GM12878 (cell line): ENCODE data around the gene HTRA3. TPM values are rescaled to one million over a fixed set of nuclear protein-coding genes. Genes with fewer than 3 reads are reported as not detected.

ENCODE experiments used
- NFYA ChIP-seq: IDR thresholded peaks from 2 replicates; pipeline ENCODE4 v1.6.1; 2011; ENCODE audit warnings: low read depth, mild to moderate bottlenecking, low read length, improper control_type of control experiment, borderline replicate concordance
- RAD51 ChIP-seq: fragments of 450-650 bp; IDR thresholded peaks from 2 replicates; pipeline ENCODE4 v1.6.1; 2016; ENCODE audit warnings: moderate library complexity, mild to moderate bottlenecking, inconsistent platforms
- REST ChIP-seq: IDR thresholded peaks from 2 replicates; pipeline ENCODE4 v1.6.1; 2012; ENCODE audit warnings: mild to moderate bottlenecking, low read depth, low read length
- SMAD5 ChIP-seq: IDR thresholded peaks from 2 replicates; pipeline ENCODE4 v1.6.1; 2016; ENCODE audit warnings: antibody characterized with exemption, low read depth
- STAT1 ChIP-seq: fragments of 450-650 bp; conservative IDR thresholded peaks from 2 replicates; pipeline ENCODE4 v1.6.1; 2014; ENCODE audit warnings: antibody characterized with exemption, mild to moderate bottlenecking
- polyA plus RNA-seq, 11 experiments: library from polyadenylated mRNA; depleted of rRNA in 4 of 11; unstranded in 6 of 11; stranded (reverse) in 5 of 11; fragments of >200 nt; fragmentation: Nextera tagmentation in 4 of 11; fragmentation: Illumina TruSeq in 1 of 11; extraction: Ambion mirVana in 4 of 11; extraction: Trizol in 1 of 11; gene quantifications; 1 replicate in 1 of 11; 2 replicates in 10 of 11; pipeline versions ENCODE4 v1.2.1 to v1.2.3, GENCODE V29; 2011 to 2016; ENCODE audit warnings: inconsistent platforms in 2 of 11, missing spikeins in 2 of 11, low read depth in 1 of 11
- total RNA-seq, 4 experiments: library from RNA; depleted of rRNA in 3 of 4; stranded (reverse); fragments of >200 nt in 3 of 4; fragmentation: Illumina TruSeq in 1 of 4; extraction: Trizol in 1 of 4; gene quantifications; 2 replicates each; pipeline versions ENCODE4 v1.2.1 to v1.2.3, GENCODE V29; 2013 to 2021
- TF ChIP-seq, protein P1 (sequence below): fragments of 450-650 bp; IDR thresholded peaks from 2 replicates; pipeline ENCODE4 v1.6.1; 2017; ENCODE audit warnings: mild to moderate bottlenecking, low read depth, inconsistent platforms; ENCODE audit not compliant: poor library complexity, severe bottlenecking
- TF ChIP-seq, protein P2 (sequence below): IDR thresholded peaks from 2 replicates; pipeline ENCODE4 v1.6.1; 2012; ENCODE audit warnings: low read depth, low read length, improper control_type of control experiment
- TF ChIP-seq, protein P3 (sequence below): IDR thresholded peaks from 2 replicates; pipeline ENCODE4 v1.6.1; 2012; ENCODE audit warnings: low read depth, low read length, improper control_type of control experiment

Gene HTRA3
- total and polyA plus RNA-seq, 10 of the 15 experiments (the other 5 are each of a cell fraction or from before 2014, with no cell fraction given): 0.04 to 1.2 (median 0.08) TPM; not detected in 7

DNA sequence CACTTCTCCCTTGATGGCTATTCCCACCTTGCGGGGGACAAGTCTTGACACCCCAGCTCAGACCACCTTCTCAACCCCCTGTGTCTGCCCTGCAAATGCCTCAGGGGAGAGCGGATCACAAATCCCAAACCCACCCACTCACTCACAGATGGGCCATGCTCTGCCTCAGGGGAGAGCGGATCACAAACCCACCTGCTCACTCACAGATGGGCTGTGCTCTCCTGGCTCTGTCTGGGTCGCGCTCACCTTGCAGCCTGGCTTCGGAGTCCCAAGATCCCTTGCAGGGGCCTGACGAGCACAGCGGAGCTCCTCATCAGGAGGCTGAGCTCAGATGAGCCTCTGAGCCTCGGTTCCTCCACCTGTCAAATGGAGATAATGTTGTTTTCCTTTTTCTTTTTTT, 38.6 kb downstream of the HTRA3 start (continued):
- TF ChIP-seq, protein P1, sequence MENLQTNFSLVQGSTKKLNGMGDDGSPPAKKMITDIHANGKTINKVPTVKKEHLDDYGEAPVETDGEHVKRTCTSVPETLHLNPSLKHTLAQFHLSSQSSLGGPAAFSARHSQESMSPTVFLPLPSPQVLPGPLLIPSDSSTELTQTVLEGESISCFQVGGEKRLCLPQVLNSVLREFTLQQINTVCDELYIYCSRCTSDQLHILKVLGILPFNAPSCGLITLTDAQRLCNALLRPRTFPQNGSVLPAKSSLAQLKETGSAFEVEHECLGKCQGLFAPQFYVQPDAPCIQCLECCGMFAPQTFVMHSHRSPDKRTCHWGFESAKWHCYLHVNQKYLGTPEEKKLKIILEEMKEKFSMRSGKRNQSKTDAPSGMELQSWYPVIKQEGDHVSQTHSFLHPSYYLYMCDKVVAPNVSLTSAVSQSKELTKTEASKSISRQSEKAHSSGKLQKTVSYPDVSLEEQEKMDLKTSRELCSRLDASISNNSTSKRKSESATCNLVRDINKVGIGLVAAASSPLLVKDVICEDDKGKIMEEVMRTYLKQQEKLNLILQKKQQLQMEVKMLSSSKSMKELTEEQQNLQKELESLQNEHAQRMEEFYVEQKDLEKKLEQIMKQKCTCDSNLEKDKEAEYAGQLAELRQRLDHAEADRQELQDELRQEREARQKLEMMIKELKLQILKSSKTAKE: no peak
- TF ChIP-seq, protein P2, sequence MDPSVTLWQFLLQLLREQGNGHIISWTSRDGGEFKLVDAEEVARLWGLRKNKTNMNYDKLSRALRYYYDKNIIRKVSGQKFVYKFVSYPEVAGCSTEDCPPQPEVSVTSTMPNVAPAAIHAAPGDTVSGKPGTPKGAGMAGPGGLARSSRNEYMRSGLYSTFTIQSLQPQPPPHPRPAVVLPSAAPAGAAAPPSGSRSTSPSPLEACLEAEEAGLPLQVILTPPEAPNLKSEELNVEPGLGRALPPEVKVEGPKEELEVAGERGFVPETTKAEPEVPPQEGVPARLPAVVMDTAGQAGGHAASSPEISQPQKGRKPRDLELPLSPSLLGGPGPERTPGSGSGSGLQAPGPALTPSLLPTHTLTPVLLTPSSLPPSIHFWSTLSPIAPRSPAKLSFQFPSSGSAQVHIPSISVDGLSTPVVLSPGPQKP: no peak
- TF ChIP-seq, protein P3, sequence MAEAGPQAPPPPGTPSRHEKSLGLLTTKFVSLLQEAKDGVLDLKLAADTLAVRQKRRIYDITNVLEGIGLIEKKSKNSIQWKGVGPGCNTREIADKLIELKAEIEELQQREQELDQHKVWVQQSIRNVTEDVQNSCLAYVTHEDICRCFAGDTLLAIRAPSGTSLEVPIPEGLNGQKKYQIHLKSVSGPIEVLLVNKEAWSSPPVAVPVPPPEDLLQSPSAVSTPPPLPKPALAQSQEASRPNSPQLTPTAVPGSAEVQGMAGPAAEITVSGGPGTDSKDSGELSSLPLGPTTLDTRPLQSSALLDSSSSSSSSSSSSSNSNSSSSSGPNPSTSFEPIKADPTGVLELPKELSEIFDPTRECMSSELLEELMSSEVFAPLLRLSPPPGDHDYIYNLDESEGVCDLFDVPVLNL: no peak
- TF ChIP-seq REST (no peak), SMAD5 (no peak), RAD51 (no peak), STAT1 (no peak), NFYA (no peak)
